ENCODE results near the gene EBLN2. TPM values are rescaled to one million over a fixed set of nuclear protein-coding genes. Genes with fewer than 3 reads are reported as not detected.

EBLN2 gene
- total RNA-seq: 1 to 10 TPM; 3.1 to 4.0 TPM

- Histone ChIP-seq H3K9ac (ENCODE audit: low read depth in 2 of 2, low read length in 2 of 2) (no peak within 1 kb of the TSS), H3K9me3 (no peaks in the 10 kb centered on the region), H3K27ac (no peak within 1 kb of the TSS), H3K27me3 (no peaks in the 10 kb centered on the region), H3K4me3 (no peak within 1 kb of the TSS), H3K4me1 (no peaks in the 10 kb centered on the region), H3K36me3 (peaks cover 6% of the 10 kb centered on the region)
- intact Hi-C loops (cut with DNase I): no loop called here
- TF ChIP-seq CTCF (IDR thresholded peaks at IDR 0.05): no peak
- no peak for DNase-seq
Observed at GRCh38 chr3:73061416-73061815, at the start of gene EBLN2. TSS of gene EBLN2 (plus strand) at chr3:73061659. CDS start at chr3:73062082, 423 bp downstream.

GRCh38 chr3:73018298-73018697 is 43.2 kb upstream of the EBLN2 start:
- Histone ChIP-seq H3K4me3 (no peak overlapping the region), H3K27ac (no peak overlapping the region), H3K9me3 (no peaks in the 10 kb centered on the region), H3K4me1 (no peaks in the 10 kb centered on the region), H3K36me3 (no peaks in the 10 kb centered on the region), H3K27me3 (no peaks in the 10 kb centered on the region), H3K9ac (ENCODE audit: low read depth in 2 of 2, low read length in 2 of 2) (no peak overlapping the region)
- no peak for TF ChIP-seq CTCF (IDR thresholded peaks at IDR 0.05)
- DNase-seq: no peak
- intact Hi-C loops (cut with DNase I): no loop called here

GRCh38 chr3:73018790-73019441 is 42.5 kb upstream of the EBLN2 start:
- TF ChIP-seq CTCF (IDR thresholded peaks at IDR 0.05): no peak
- intact Hi-C loops (cut with DNase I): no loop called here
- no peaks in the 10 kb centered on the region for H3K4me1 ChIP-seq

GRCh38 chr3:73021301-73021835 is 40.1 kb upstream of the EBLN2 start:
- H3K27ac ChIP-seq: no peak overlapping the region
- H3K36me3 ChIP-seq: no peaks in the 10 kb centered on the region
- intact Hi-C loops (cut with DNase I): no loop called here
- H3K9ac ChIP-seq (ENCODE audit: low read depth in 2 of 2, low read length in 2 of 2): no peak overlapping the region
- no peak for TF ChIP-seq CTCF (IDR thresholded peaks at IDR 0.05)
- no peaks in the 10 kb centered on the region for H3K27me3 ChIP-seq
- no peak overlapping the region for H3K4me3 ChIP-seq
- peaks cover 14% of the 10 kb centered on the region for H3K4me1 ChIP-seq
- no peaks in the 10 kb centered on the region for H3K9me3 ChIP-seq
- DNase-seq: no peak

More at GRCh38 chr3:73018790-73019441, 42.5 kb upstream of the EBLN2 start:
- no peak for DNase-seq
- no peak overlapping the region for H3K27ac ChIP-seq
- H3K9me3 ChIP-seq: no peaks in the 10 kb centered on the region
- no peaks in the 10 kb centered on the region for H3K36me3 ChIP-seq
- no peaks in the 10 kb centered on the region for H3K27me3 ChIP-seq
- H3K9ac ChIP-seq (ENCODE audit: low read depth in 2 of 2, low read length in 2 of 2): no peak overlapping the region
- H3K4me3 ChIP-seq: no peak overlapping the region

GRCh38 chr3:73024836-73025235 is 36.6 kb upstream of the EBLN2 start:
- no peak for TF ChIP-seq CTCF (IDR thresholded peaks at IDR 0.05)
- peaks cover 14% of the 10 kb centered on the region for H3K4me1 ChIP-seq
- no peaks in the 10 kb centered on the region for H3K36me3 ChIP-seq
- no peak overlapping the region for H3K9ac ChIP-seq (ENCODE audit: low read depth in 2 of 2, low read length in 2 of 2)
- intact Hi-C loops (cut with DNase I): no loop called here
- H3K27me3 ChIP-seq: no peaks in the 10 kb centered on the region
- H3K27ac ChIP-seq: peak overlapping the region; percentile 6
- H3K4me3 ChIP-seq: no peak overlapping the region
- DNase-seq: peak; percentile 30
- H3K9me3 ChIP-seq: no peaks in the 10 kb centered on the region
